ENCODE results near the gene GSTM1.
"Not testable (repeated sequence)": the region's sequence is repeated elsewhere in the genome, so short reads cannot be mapped to it uniquely, and the experiment has no call there.

GSTM1 gene

GRCh38 chr1:109658533-109659042 is 29.0 kb upstream of the GSTM1 start:
- in situ Hi-C loops (cut with HindIII; ENCODE audit: low pct_ligation_motif_present, low pct_unique_long_range_greater_than_20kb, low sequenced_read_pairs), result no loop called here
- DNase-seq, result no peak

DNA sequence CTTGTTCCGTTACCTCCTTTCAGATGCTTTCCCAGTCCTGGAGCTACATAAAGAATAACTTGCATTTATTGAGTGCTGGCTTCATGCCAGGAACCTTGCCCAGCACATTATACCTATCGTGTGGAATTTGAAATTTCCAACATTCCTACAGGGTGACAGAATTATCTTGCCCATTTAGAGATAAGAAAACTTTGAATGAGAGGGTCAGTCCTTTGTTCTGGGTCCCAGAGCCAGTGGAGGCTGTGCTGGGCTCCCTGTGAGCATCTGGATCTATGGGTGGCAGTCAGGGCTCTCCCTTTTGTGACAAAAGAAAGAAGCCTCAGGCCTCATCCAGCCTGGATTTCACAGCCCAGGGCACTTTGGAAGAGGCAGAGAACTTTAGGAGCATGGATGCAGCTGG is 28.5 kb upstream of the GSTM1 start:
- DNase-seq, result no peak
- in situ Hi-C loops (cut with HindIII; ENCODE audit: low pct_ligation_motif_present, low pct_unique_long_range_greater_than_20kb, low sequenced_read_pairs), result no loop called here

DNA sequence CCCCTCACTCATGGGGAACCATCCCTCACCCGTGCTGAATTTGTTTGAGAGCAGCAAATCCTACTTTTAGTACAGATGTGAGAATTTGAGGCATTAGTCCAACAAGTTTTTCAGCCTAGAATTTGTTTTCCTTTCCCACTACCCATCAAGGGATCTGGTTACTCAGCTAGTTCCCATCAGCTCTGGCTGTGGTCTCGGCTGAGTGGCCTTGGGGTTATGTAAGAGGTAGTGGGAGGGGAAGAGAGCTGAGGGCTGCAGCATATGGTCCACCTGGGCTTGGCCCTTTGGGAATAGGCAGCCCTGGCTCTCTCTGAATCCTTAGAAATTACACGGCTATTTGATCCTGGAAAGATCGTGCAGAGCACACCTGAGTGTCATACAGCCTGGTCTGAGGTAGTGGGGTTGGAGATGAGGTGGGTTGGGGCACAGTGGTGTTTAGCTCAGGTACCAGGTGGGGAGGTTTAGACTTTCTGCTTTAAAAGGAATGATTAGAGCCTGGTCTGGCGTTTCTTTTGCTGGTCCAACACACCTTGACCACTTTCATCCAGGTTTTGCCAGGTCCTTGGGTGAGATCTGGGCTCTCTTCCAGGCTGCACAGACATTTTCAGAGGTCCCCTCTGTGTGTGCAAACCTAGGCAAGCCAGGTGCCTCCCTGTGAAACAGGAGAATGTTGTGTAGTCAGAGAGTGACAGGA is 27.5 kb upstream of the GSTM1 start:
- in situ Hi-C loops (cut with HindIII; ENCODE audit: low pct_ligation_motif_present, low pct_unique_long_range_greater_than_20kb, low sequenced_read_pairs), result no loop called here
- DNase-seq, result peak; percentile 32

DNA sequence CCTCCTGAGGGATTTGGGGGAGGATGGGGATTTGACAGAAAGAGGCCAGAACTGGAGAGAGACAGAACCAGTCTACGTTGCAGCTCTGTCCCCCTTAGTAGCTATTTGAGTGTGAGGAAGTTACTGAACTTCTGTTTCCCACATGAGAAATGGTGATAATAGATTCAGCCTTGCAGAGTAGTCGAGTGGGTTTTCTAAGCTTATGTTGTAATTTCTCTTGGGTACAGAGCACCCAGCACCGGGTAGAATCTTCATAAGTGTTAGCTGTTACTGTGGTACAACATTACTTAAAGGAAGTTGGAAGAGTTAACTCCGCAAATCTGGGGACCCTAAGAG is 27.0 kb upstream of the GSTM1 start:
- DNase-seq; in situ Hi-C loops (cut with HindIII; ENCODE audit: low pct_ligation_motif_present, low pct_unique_long_range_greater_than_20kb, low sequenced_read_pairs): not testable (repeated sequence)

DNA sequence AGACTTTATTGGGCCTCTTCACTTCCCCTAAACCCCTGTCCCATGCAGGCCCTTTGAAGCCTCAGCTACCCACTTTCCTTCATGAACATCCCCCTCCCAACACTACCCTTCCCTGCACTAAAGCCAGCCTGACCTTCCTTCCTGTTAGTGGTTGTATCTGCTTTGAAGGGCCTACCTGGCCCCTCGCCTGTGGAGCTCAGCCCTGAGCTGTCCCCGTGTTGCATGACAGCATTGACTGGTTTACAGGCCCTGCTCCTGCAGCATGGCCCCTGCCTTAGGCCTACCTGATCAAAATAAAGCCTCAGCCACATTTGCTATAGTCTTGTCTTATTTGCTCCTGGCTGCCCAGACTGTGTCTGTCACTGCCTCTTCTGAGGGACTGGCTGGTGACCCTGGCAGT is 26.2 kb upstream of the GSTM1 start:
- in situ Hi-C loops (cut with HindIII; ENCODE audit: low pct_ligation_motif_present, low pct_unique_long_range_greater_than_20kb, low sequenced_read_pairs), result no loop called here
- DNase-seq, result no peak

GRCh38 chr1:109664671-109665070 is 22.9 kb upstream of the GSTM1 start:
- in situ Hi-C loops (cut with HindIII; ENCODE audit: low pct_ligation_motif_present, low pct_unique_long_range_greater_than_20kb, low sequenced_read_pairs), result no loop called here
- DNase-seq, result no peak

DNA sequence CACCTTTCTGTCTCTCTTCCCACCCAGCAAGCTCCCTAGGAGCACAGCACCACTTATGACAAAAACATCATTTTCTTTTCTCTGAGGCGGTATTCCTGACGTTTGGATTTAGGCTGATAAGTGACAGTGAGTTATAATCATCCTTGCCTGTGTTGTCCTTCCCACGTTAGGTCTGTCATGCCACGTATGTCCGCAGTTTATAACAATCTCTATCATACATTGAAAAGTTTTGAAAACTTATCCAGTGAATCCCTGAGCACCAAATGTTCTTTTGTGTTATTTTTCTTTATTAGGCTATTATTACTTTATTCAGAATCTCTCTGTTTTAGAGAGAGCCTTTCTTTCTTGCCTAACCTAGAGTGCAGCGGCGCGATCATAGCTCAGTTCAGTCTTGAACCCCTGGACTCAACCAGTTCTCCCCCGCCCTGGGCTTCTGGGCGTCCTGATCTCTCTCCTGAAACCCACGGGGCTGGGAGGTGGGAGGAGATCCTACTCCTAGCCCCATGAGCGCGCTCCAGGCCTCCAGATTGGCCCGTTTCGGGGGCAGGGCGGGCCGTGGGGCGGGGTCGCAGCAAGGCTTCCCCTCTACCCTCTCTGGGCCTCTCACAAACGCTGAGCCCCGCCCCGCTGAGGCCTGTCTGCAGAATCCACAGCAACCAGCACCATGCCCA is 20.0 kb upstream of the GSTM1 start, which contains the start of gene GSTM2:
TSS of gene GSTM2 (plus strand) at position 606 of the 671 bp plus-strand sequence. CDS start at position 665, 59 bp downstream.
- in situ Hi-C loops (cut with HindIII; ENCODE audit: low pct_ligation_motif_present, low pct_unique_long_range_greater_than_20kb, low sequenced_read_pairs), result no loop called here
- DNase-seq, result peak; percentile 81

- in situ Hi-C loops (cut with HindIII; ENCODE audit: low pct_ligation_motif_present, low pct_unique_long_range_greater_than_20kb, low sequenced_read_pairs), result no loop called here
- no peak for DNase-seq
These were observed 19.4 kb upstream of the GSTM1 start for GRCh38 chr1:109668123-109668775.

DNA sequence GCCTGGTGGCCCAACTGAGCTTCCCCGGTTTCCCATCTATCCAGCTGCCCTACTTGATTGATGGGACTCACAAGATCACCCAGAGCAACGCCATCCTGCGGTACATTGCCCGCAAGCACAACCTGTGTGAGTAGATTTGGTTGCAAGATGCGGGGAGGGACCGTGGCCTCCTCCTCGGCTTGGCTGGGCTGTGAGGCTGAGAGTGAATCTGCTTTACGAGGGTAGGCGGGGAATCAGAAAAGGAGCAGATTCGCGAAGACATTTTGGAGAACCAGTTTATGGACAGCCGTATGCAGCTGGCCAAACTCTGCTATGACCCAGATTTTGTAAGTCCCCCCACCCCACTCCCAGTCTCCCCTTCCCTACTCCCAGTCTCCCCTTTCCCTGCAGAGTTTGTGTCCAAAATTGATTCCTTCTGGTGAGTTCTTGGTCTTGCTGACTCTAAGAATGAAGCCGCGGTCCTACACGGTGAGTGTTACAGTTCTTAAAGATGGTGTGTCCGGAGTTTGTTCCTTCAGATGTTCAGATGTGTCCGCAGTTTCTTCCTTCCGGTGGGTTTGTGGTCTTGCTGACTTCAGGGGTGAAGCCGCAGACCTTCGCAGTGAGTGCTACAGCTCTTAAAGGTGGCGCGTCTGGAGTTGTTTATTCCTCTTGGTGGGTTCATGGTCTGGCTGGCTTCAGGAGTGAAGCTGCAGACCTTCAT is 18.2 kb upstream of the GSTM1 start:
- in situ Hi-C loops (cut with HindIII; ENCODE audit: low pct_ligation_motif_present, low pct_unique_long_range_greater_than_20kb, low sequenced_read_pairs), result no loop called here
- DNase-seq, result no peak

DNA sequence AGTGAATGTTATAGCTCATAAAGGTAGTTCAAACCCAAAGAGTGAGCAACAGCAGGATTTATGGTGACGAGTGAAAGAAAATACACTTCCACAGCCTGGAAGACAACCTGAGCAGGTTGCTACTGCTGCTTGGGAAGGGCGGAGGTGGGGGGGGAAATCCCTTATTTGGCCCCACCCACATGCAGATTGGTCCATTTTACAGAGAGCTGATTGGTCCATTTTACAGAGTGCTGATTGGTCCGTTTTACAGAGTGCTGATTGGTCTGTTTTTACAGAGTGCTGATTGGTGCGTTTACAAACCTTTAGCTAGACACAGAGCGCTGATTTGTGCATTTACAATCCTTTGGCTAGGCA is 17.7 kb upstream of the GSTM1 start:
- DNase-seq; in situ Hi-C loops (cut with HindIII; ENCODE audit: low pct_ligation_motif_present, low pct_unique_long_range_greater_than_20kb, low sequenced_read_pairs): not testable (repeated sequence)

DNA sequence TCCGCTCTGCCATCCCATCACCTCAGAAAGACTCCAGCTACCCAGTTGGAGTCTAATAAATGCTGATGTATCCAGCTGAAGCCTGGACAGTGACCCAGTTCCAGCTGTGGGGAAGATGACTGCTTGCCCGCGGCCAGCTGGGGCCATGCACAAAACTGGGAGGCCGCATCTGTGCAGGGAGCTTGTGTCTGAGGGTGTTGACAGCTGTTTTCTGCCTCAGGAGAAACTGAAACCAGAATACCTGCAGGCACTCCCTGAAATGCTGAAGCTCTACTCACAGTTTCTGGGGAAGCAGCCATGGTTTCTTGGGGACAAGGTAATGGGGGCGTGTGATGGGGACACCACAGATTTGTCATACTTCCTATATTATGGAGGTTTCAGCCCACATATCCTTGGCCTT is 16.6 kb upstream of the GSTM1 start:
- no peak for DNase-seq
- in situ Hi-C loops (cut with HindIII; ENCODE audit: low pct_ligation_motif_present, low pct_unique_long_range_greater_than_20kb, low sequenced_read_pairs), result no loop called here

DNA sequence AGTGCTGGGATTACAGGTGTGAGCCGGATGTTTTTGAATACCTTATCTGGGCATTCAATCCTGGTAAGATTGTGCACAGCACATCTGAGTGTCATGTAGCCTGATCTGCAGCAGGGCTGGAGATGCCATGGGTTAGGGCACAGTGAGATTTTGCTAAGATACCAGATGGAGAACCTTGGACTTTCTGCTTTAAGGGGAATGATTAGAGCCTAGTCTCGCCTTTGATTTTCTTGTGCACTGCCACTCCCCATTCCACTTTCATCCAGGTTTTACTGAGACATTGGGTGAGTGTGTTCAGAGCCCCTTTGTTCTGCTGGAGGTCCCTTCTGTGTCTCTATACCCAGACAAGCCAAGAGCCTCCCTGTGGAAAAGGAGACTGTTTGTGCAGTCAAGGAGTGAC is 13.8 kb upstream of the GSTM1 start:
- in situ Hi-C loops (cut with HindIII; ENCODE audit: low pct_ligation_motif_present, low pct_unique_long_range_greater_than_20kb, low sequenced_read_pairs); DNase-seq: not testable (repeated sequence)

- DNase-seq; in situ Hi-C loops (cut with HindIII; ENCODE audit: low pct_ligation_motif_present, low pct_unique_long_range_greater_than_20kb, low sequenced_read_pairs): not testable (repeated sequence)
These were observed 10.8 kb upstream of the GSTM1 start for GRCh38 chr1:109676683-109677381.

DNA sequence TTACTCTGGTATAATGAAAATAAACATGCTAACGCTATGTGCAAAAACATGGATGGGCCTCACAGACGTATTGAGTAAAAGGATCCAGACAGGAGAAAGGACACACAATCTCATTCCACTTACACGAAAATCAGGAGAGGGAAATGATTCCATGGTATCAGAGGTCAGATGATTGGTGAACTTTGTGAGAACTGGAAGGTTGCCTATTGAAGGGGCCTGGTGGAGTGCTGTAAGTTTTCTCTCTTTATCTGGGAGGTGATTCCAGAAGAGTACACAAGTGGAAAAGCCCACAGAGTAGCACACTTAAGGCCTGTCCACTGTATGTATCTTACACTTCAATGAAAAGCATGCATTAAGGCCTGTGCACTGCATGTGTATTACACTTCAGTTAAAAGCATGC is 10.2 kb upstream of the GSTM1 start:
- no peak for DNase-seq
- in situ Hi-C loops (cut with HindIII; ENCODE audit: low pct_ligation_motif_present, low pct_unique_long_range_greater_than_20kb, low sequenced_read_pairs), result no loop called here

- in situ Hi-C loops (cut with HindIII; ENCODE audit: low pct_ligation_motif_present, low pct_unique_long_range_greater_than_20kb, low sequenced_read_pairs); DNase-seq: not testable (repeated sequence)
These were observed 9.0 kb upstream of the GSTM1 start for GRCh38 chr1:109678637-109679036.

- in situ Hi-C loops (cut with HindIII; ENCODE audit: low pct_ligation_motif_present, low pct_unique_long_range_greater_than_20kb, low sequenced_read_pairs); DNase-seq: not testable (repeated sequence)
These were observed 2.8 kb upstream of the GSTM1 start for GRCh38 chr1:109684777-109685176.

- in situ Hi-C loops (cut with HindIII; ENCODE audit: low pct_ligation_motif_present, low pct_unique_long_range_greater_than_20kb, low sequenced_read_pairs); DNase-seq: not testable (repeated sequence)
These were observed 2.2 kb upstream of the GSTM1 start for GRCh38 chr1:109685399-109685798.

DNA sequence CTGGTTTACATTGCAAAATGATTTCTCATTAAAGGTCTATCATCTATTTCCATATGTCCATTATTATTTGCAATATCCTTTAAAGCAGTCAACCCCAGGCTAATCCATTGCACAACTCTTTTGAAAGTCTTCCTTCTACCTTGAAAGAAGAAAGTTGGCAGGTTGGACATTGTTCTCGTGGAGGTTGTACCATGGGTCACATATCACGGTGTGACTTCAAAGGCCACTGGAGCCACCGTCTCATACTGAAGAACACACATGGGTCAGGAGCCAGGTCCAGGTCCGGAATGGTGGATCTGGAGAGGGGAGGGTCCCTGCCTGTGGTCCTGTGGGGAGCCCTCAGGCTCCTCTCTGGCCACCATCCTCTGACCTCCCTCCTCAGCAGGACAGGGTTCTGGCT is 1.7 kb upstream of the GSTM1 start:
- in situ Hi-C loops (cut with HindIII; ENCODE audit: low pct_ligation_motif_present, low pct_unique_long_range_greater_than_20kb, low sequenced_read_pairs); DNase-seq: not testable (repeated sequence)

Data from ACHN (cell line).